Measurements from ENCODE around the gene CNTNAP2.
"Not testable (repeated sequence)": the region's sequence is repeated elsewhere in the genome, so short reads cannot be mapped to it uniquely, and the experiment has no call there.

CNTNAP2 gene

DNA sequence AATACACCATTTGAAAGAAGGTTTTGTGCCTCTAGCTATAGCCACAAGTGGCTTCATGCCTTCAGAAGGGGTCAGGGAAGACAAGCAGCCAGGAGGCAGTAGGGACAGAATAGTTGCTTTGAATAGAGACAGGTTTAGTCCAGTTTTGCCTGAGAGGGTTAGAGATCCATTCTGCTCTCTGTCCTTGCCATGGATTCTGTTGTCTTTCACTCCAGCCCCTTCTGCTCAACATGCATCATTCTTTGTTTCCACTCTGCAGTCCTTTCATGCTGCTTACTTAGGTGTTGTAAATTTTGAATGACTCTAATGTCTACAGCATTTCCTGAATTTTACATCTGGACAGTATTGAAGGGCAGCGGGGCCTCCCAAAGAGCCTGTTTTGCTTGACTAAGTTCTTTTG is 60.3 kb downstream of the CNTNAP2 start:
- Histone ChIP-seq H3K36me3 (ENCODE audit: control insufficient read depth, insufficient read depth, low read length) (no peaks in the 10 kb centered on the region), H3K9ac (ENCODE audit: low read length) (no peak overlapping the region), H3K27ac (ENCODE audit: low read depth, low read length) (no peak overlapping the region), H3K4me3 (ENCODE audit: low read length) (no peak overlapping the region), H3K27me3 (ENCODE audit: control insufficient read depth, insufficient read depth, low read length) (no peaks in the 10 kb centered on the region), H3K4me1 (ENCODE audit: control insufficient read depth, insufficient read depth, low read length) (no peaks in the 10 kb centered on the region)

DNA sequence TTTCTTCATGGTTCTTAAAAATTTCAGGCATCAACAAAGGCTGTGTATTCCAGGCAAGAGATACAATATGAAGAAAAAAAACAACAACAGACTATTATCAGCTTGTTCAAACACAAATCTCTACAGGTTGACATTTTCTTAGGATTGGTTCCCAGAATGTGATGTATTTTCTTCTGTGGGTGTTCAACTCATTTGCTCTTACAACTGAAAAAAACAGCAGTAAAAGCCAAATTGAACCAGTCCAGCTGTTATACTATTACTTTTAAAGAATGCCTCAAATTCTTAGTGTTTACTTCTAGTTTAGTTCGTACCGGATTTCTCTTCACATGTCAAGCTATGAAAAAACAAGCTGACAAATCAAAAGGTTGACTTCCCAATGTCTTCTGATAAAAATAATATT is 60.7 kb downstream of the CNTNAP2 start:
- H3K4me1 ChIP-seq (ENCODE audit: control insufficient read depth, insufficient read depth, low read length): no peaks in the 10 kb centered on the region
- H3K36me3 ChIP-seq (ENCODE audit: control insufficient read depth, insufficient read depth, low read length): no peaks in the 10 kb centered on the region
- no peaks in the 10 kb centered on the region for H3K27me3 ChIP-seq (ENCODE audit: control insufficient read depth, insufficient read depth, low read length)
- H3K4me3 ChIP-seq (ENCODE audit: low read length): no peak overlapping the region
- H3K27ac ChIP-seq (ENCODE audit: low read depth, low read length): no peak overlapping the region
- no peak overlapping the region for H3K9ac ChIP-seq (ENCODE audit: low read length)

DNA sequence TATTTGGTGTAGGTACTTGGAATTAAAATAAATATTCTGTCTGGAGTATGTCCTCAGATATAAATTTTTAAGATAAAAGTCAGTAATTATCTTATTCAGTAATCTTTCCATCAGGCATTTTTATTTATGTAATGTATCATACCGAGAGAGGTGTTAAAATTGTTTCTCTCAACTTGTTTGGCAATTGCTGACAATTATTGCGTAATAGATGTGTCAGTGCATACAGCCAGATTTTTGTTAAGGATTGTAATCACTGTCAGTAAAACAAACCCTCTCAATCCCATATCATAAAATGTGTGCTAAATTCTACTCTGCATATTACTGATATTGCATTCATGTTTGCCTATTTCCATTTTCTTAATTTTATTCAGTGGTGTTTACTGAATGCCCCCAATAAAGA is 69.2 kb downstream of the CNTNAP2 start:
- Histone ChIP-seq H3K27ac (ENCODE audit: low read depth, low read length) (no peak overlapping the region), H3K4me1 (ENCODE audit: control insufficient read depth, insufficient read depth, low read length) (no peaks in the 10 kb centered on the region), H3K4me3 (ENCODE audit: low read length) (no peak overlapping the region), H3K36me3 (ENCODE audit: control insufficient read depth, insufficient read depth, low read length) (no peaks in the 10 kb centered on the region), H3K27me3 (ENCODE audit: control insufficient read depth, insufficient read depth, low read length) (no peaks in the 10 kb centered on the region), H3K9ac (ENCODE audit: low read length) (no peak overlapping the region)

DNA sequence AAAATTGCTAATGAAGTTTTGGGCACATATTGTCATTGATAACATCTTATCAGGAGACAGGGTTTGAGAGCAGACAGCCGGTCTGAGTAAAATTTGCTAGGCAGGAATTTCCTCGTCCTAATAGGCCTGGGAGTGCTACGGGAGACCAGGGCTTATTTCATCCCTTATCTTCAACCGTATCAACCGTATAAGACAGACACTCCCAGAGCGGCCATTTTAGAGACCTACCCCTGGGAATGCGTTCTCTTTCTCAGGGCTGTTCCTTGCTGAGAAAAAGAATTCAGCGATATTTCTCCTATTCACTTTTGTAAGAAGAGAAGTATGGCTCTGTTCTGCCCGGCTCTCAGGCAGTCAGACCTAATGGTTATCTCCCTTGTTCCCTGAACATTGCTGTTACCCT is 74.8 kb downstream of the CNTNAP2 start:
- H3K9ac ChIP-seq (ENCODE audit: low read length); H3K27me3 ChIP-seq (ENCODE audit: control insufficient read depth, insufficient read depth, low read length); H3K36me3 ChIP-seq (ENCODE audit: control insufficient read depth, insufficient read depth, low read length); H3K4me1 ChIP-seq (ENCODE audit: control insufficient read depth, insufficient read depth, low read length); H3K27ac ChIP-seq (ENCODE audit: low read depth, low read length); H3K4me3 ChIP-seq (ENCODE audit: low read length): not testable (repeated sequence)

DNA sequence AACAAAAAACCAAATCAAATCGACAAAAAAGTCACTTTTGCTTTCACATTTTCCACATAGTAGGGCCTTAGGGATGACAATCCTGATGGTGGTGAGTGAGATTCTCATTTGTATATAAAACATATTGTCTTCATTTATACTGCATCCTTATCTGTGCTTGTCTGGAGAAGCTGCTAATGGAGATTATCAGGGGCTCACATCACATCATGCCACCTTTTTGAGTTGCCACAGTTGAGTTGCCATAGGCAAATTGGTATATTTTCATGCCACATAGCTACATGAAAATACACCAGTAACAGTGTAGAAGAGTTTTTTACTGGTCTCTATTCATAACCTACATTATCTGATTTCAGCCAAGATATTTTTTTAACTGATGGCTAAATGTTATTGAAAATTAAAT is 85.3 kb downstream of the CNTNAP2 start:
- Histone ChIP-seq H3K27me3 (ENCODE audit: control insufficient read depth, insufficient read depth, low read length) (no peaks in the 10 kb centered on the region), H3K27ac (ENCODE audit: low read depth, low read length) (no peak overlapping the region), H3K4me3 (ENCODE audit: low read length) (no peak overlapping the region), H3K36me3 (ENCODE audit: control insufficient read depth, insufficient read depth, low read length) (no peaks in the 10 kb centered on the region), H3K9ac (ENCODE audit: low read length) (no peak overlapping the region), H3K4me1 (ENCODE audit: control insufficient read depth, insufficient read depth, low read length) (no peaks in the 10 kb centered on the region)

DNA sequence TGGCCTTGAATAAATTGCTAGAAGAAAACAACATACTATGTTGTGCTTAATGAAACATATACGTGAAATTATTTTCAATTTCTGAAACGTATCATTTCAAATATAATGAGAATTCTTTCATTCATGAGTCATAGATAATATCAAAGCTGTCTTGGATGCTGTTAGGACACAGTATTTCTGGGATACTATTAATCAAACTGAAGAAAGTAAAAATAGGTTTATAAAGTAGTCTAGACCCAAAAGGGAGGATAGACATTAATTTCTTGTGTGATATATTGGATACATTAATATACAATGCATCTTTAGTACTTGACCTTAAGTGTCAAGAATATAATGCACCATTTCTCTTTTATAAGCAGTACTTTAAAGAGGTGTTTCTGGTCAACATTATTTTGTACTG is 89.7 kb downstream of the CNTNAP2 start:
- no peak overlapping the region for H3K27ac ChIP-seq (ENCODE audit: low read depth, low read length)
- H3K4me1 ChIP-seq (ENCODE audit: control insufficient read depth, insufficient read depth, low read length): no peaks in the 10 kb centered on the region
- H3K9ac ChIP-seq (ENCODE audit: low read length): no peak overlapping the region
- H3K4me3 ChIP-seq (ENCODE audit: low read length): no peak overlapping the region
- no peaks in the 10 kb centered on the region for H3K36me3 ChIP-seq (ENCODE audit: control insufficient read depth, insufficient read depth, low read length)
- H3K27me3 ChIP-seq (ENCODE audit: control insufficient read depth, insufficient read depth, low read length): no peaks in the 10 kb centered on the region

DNA sequence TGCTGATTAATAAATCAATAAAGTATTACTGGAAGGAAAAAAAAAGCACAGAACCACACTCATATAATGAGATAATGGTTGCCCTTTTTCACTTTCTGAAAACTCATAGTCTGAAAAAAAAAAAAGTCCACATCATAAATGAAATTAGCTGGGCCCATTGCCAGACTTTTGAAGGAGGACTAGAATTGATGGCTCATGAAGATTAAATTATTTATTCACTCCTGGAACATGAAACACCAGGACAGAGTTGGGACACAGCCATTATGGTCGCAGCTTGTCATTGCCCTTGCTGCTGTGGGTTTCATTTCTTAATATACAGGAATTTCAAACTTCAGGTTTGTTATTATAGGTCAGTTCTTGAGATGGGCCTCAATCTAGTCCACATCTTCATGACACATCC is 91.9 kb downstream of the CNTNAP2 start:
- Histone ChIP-seq H3K9ac (ENCODE audit: low read length) (no peak overlapping the region), H3K4me3 (ENCODE audit: low read length) (no peak overlapping the region), H3K27me3 (ENCODE audit: control insufficient read depth, insufficient read depth, low read length) (no peaks in the 10 kb centered on the region), H3K27ac (ENCODE audit: low read depth, low read length) (no peak overlapping the region), H3K36me3 (ENCODE audit: control insufficient read depth, insufficient read depth, low read length) (no peaks in the 10 kb centered on the region), H3K4me1 (ENCODE audit: control insufficient read depth, insufficient read depth, low read length) (no peaks in the 10 kb centered on the region)

DNA sequence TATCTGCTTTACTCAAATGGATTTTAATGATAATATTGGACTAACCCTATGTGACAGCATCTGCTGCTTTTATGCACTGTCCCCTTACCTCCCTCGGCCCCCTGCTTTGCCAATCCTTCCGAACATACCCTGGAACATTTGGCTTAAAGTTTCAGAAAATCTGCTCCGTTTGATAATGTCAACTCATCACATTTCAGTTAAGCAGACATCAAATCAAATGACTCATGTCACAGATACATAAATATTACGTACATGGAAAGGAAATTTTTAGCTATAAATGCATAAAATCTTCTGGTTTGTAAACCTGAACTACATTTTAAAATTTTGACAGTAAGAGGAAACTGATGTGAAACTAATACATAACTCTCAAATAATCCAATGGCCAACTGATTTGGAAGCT is 98.2 kb downstream of the CNTNAP2 start:
- Histone ChIP-seq H3K4me1 (ENCODE audit: control insufficient read depth, insufficient read depth, low read length) (no peaks in the 10 kb centered on the region), H3K27ac (ENCODE audit: low read depth, low read length) (no peak overlapping the region), H3K36me3 (ENCODE audit: control insufficient read depth, insufficient read depth, low read length) (no peaks in the 10 kb centered on the region), H3K27me3 (ENCODE audit: control insufficient read depth, insufficient read depth, low read length) (no peaks in the 10 kb centered on the region), H3K4me3 (ENCODE audit: low read length) (no peak overlapping the region), H3K9ac (ENCODE audit: low read length) (no peak overlapping the region)

DNA sequence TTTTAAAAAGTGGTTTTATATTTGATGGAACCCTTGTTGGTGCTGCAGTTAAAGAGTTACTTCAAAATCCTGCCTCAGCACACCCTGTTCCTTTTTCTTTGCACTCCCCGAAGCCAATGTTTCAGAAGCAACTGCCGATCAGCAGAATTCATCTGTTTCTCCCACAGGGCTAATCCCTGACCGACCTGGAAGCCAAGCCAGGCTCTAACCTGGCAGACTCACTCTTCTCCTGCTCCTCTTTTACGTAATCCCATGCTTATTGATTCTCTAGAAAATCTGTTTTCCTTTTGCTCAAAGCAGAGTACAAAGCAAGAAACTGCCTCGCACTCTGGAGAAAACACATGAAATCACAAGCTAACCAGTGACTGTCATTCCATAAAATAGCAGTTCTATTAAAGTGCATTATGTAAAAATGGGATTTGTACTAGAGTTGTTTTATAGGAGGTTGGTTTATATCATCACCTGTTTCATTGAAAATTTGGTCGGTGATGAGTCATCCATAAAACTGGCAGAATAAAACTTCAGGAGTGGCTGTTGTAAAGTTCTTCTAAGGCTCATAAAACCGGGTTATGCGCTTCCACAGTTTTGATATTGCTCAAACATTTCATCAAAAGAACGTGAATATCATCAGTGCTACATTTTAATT is 99.9 kb downstream of the CNTNAP2 start:
- Histone ChIP-seq H3K27ac (ENCODE audit: low read depth, low read length) (no peak overlapping the region), H3K4me3 (ENCODE audit: low read length) (no peak overlapping the region), H3K36me3 (ENCODE audit: control insufficient read depth, insufficient read depth, low read length) (no peaks in the 10 kb centered on the region), H3K27me3 (ENCODE audit: control insufficient read depth, insufficient read depth, low read length) (no peaks in the 10 kb centered on the region), H3K9ac (ENCODE audit: low read length) (no peak overlapping the region), H3K4me1 (ENCODE audit: control insufficient read depth, insufficient read depth, low read length) (no peaks in the 10 kb centered on the region)

DNA sequence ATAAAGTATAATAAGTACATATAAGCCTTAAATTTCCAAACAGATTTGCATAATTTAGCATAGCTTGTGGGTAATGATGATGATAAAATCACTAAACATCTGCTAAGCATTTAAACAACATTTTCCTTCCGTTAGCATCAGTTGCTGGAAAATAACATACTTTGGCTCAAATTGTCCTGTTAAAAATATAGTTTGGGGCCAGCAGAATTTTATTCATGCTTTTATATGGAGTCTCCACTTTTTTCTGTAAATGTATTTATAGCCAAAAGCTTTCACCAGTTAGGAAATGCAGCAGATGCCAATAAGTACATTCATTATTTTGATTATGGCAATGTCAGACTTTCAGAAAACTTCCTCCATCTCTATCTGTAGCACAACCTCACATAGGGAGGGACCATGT is 107.2 kb downstream of the CNTNAP2 start:
- no peaks in the 10 kb centered on the region for H3K4me1 ChIP-seq (ENCODE audit: control insufficient read depth, insufficient read depth, low read length)
- H3K27me3 ChIP-seq (ENCODE audit: control insufficient read depth, insufficient read depth, low read length): no peaks in the 10 kb centered on the region
- no peak overlapping the region for H3K27ac ChIP-seq (ENCODE audit: low read depth, low read length)
- no peaks in the 10 kb centered on the region for H3K36me3 ChIP-seq (ENCODE audit: control insufficient read depth, insufficient read depth, low read length)
- H3K4me3 ChIP-seq (ENCODE audit: low read length): no peak overlapping the region
- no peak overlapping the region for H3K9ac ChIP-seq (ENCODE audit: low read length)

DNA sequence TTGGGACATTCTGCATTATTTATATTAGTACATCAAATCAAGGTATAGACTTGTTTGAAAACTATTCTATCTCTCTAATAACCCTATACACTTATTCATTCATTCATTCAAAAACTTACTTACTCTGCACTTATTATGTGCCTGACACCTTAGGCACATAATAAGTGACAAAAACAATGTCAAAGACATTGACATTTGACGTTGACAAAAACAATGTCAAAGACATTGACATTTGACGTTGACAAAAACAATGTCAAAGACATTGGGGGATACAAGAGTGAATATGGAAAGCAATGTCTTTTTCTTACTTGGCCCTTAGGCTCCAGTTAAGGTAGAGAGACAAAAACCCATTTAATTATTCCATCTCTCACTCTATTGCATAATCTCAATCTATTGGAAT is 116.0 kb downstream of the CNTNAP2 start:
- no peak overlapping the region for H3K9ac ChIP-seq (ENCODE audit: low read length)
- H3K4me1 ChIP-seq (ENCODE audit: control insufficient read depth, insufficient read depth, low read length): no peaks in the 10 kb centered on the region
- no peaks in the 10 kb centered on the region for H3K27me3 ChIP-seq (ENCODE audit: control insufficient read depth, insufficient read depth, low read length)
- H3K27ac ChIP-seq (ENCODE audit: low read depth, low read length): no peak overlapping the region
- no peak overlapping the region for H3K4me3 ChIP-seq (ENCODE audit: low read length)
- H3K36me3 ChIP-seq (ENCODE audit: control insufficient read depth, insufficient read depth, low read length): no peaks in the 10 kb centered on the region

DNA sequence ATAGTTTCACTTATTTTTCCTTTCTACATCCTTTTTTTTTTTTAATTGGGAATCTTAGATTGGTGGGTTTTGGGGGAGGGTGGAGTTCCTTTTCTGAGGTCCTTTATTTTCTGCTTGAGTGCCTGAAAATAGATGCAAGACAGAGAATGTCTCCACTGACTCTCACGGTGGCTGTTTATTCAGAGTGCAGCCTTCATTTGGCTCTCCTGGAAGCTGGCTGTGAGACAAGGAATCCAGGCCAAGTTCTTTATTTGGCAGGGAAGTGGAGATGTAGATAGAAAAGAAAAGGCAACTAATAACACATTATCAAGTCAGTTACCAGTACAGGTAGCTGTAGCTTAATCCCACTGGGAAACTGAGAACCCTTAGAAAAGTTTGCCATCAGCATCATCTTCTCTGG is 118.6 kb downstream of the CNTNAP2 start:
- H3K9ac ChIP-seq (ENCODE audit: low read length): no peak overlapping the region
- no peak overlapping the region for H3K27ac ChIP-seq (ENCODE audit: low read depth, low read length)
- H3K4me1 ChIP-seq (ENCODE audit: control insufficient read depth, insufficient read depth, low read length): no peaks in the 10 kb centered on the region
- H3K36me3 ChIP-seq (ENCODE audit: control insufficient read depth, insufficient read depth, low read length): no peaks in the 10 kb centered on the region
- H3K27me3 ChIP-seq (ENCODE audit: control insufficient read depth, insufficient read depth, low read length): no peaks in the 10 kb centered on the region
- H3K4me3 ChIP-seq (ENCODE audit: low read length): no peak overlapping the region

DNA sequence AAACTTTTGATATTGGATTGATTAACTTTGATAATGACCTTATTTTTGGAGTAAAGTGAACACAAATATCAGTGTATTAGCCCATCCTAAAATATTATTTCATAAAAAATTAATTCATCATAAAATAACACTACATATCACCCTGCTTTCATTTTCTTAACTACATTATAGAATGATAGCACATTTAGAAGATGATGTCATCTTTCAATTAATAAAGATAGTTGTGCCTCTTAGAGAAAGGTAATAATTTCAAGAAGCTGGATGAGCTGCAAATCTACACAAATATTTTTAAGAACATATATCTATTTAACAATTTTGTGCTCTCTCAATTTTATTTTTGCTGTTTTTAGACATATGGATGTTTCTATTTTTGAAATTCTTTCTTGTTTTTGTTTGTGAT is 126.1 kb downstream of the CNTNAP2 start:
- Histone ChIP-seq H3K9ac (ENCODE audit: low read length) (no peak overlapping the region), H3K27ac (ENCODE audit: low read depth, low read length) (no peak overlapping the region), H3K27me3 (ENCODE audit: control insufficient read depth, insufficient read depth, low read length) (no peaks in the 10 kb centered on the region), H3K36me3 (ENCODE audit: control insufficient read depth, insufficient read depth, low read length) (no peaks in the 10 kb centered on the region), H3K4me3 (ENCODE audit: low read length) (no peak overlapping the region), H3K4me1 (ENCODE audit: control insufficient read depth, insufficient read depth, low read length) (no peaks in the 10 kb centered on the region)
